HEK293 (cell line): ENCODE data around the gene DMRTA2.

Experiments
- CTCF ChIA-PET: fragments of 350-600 bp; formaldehyde crosslinking; extraction: SDS; loops from one replicate; lab custom pipeline; 2021; ENCODE audit warnings: antibody characterized with exemption; lab: Yijun Ruan, JAX
- POLR2A ChIA-PET: fragments of 300-600 bp; formaldehyde crosslinking; extraction: SDS; loops from one replicate; lab custom pipeline; 2020; ENCODE audit warnings: antibody characterized with exemption, inconsistent platforms; lab: Yijun Ruan, JAX
- H3K27ac ChIP-seq: fragments of 200-500 bp; sonication (Bioruptor generic); 2 replicates; pipeline ENCODE4 v1.5.1; 2014; ENCODE audit warnings: low read depth, low read length, control low read depth, inconsistent platforms; ENCODE audit errors: extremely low read depth
- H3K36me3 ChIP-seq, 2 experiments: fragments of 200-500 bp in 1 of 2; sonication (Bioruptor generic) in 1 of 2; 1 replicate in 1 of 2; 2 replicates in 1 of 2; pipeline ENCODE4 v1.5.1; 2014 to 2017; ENCODE audit warnings: inconsistent platforms in 2 of 2, low read length in 2 of 2; ENCODE audit not compliant: control insufficient read depth in 2 of 2, insufficient read depth in 1 of 2
- H3K4me1 ChIP-seq: fragments of 200-500 bp; sonication (Bioruptor generic); 2 replicates; pipeline ENCODE4 v1.5.1; 2014; ENCODE audit warnings: mild to moderate bottlenecking, low read length, inconsistent platforms; ENCODE audit not compliant: control insufficient read depth, insufficient read depth
- H3K4me3 ChIP-seq: 2 replicates; pipeline ENCODE4 v1.5.1; 2011; ENCODE audit warnings: low read depth, mild to moderate bottlenecking, control low read depth, low read length, moderate library complexity
- H3K9me3 ChIP-seq: fragments of 200-500 bp; sonication (Bioruptor generic); 2 replicates; pipeline ENCODE4 v1.5.1; 2014; ENCODE audit warnings: low read depth, low read length, inconsistent platforms; ENCODE audit not compliant: control insufficient read depth, insufficient read depth
- BCL11A ChIP-seq: fragments of 450-650 bp; formaldehyde crosslinking; IDR thresholded peaks from 2 replicates; pipeline ENCODE4 v1.5.1; 2016; ENCODE audit warnings: low read depth, missing biosample characterization, missing genetic modification characterization
- FEZF1 ChIP-seq: fragments of 450-650 bp; formaldehyde crosslinking; IDR thresholded peaks from 2 replicates; pipeline ENCODE4 v1.5.1; 2016; ENCODE audit warnings: missing biosample characterization, missing genetic modification characterization
- GLIS1 ChIP-seq: fragments of 450-650 bp; formaldehyde crosslinking; IDR thresholded peaks from 2 replicates; pipeline ENCODE4 v1.5.1; 2016; ENCODE audit warnings: missing biosample characterization, missing genetic modification characterization
- KLF7 ChIP-seq: fragments of 450-650 bp; formaldehyde crosslinking; IDR thresholded peaks from 2 replicates; pipeline ENCODE4 v1.5.1; 2016; ENCODE audit warnings: missing biosample characterization, missing genetic modification characterization, borderline replicate concordance
- MZF1 ChIP-seq: fragments of 450-650 bp; formaldehyde crosslinking; IDR thresholded peaks from 2 replicates; pipeline ENCODE4 v1.5.1; 2017; ENCODE audit warnings: missing biosample characterization, missing genetic modification characterization, borderline replicate concordance
- REPIN1 ChIP-seq: fragments of 450-650 bp; formaldehyde crosslinking; IDR thresholded peaks from 2 replicates; pipeline ENCODE4 v1.5.1; 2017; ENCODE audit warnings: missing biosample characterization, missing genetic modification characterization, low read depth
- SCRT2 ChIP-seq: fragments of 450-650 bp; formaldehyde crosslinking; IDR thresholded peaks from 2 replicates; pipeline ENCODE4 v1.5.1; 2016; ENCODE audit warnings: missing biosample characterization, missing genetic modification characterization
- ZNF23 ChIP-seq: fragments of 450-650 bp; formaldehyde crosslinking; IDR thresholded peaks from 2 replicates; pipeline ENCODE4 v1.5.1; 2016; ENCODE audit warnings: missing biosample characterization, missing genetic modification characterization, borderline replicate concordance
- ZNF416 ChIP-seq: fragments of 450-650 bp; formaldehyde crosslinking; IDR thresholded peaks from 2 replicates; pipeline ENCODE4 v1.5.1; 2016; ENCODE audit warnings: missing biosample characterization, missing genetic modification characterization
- ZNF48 ChIP-seq: fragments of 450-650 bp; formaldehyde crosslinking; IDR thresholded peaks from 2 replicates; pipeline ENCODE4 v1.5.1; 2016; ENCODE audit warnings: missing biosample characterization, missing genetic modification characterization
- ZNF514 ChIP-seq: fragments of 450-650 bp; formaldehyde crosslinking; IDR thresholded peaks from 2 replicates; pipeline ENCODE4 v1.5.1; 2016; ENCODE audit warnings: missing biosample characterization, missing genetic modification characterization
- ZNF544 ChIP-seq: fragments of 450-650 bp; formaldehyde crosslinking; IDR thresholded peaks from 2 replicates; pipeline ENCODE4 v1.5.0; 2017; ENCODE audit warnings: missing biosample characterization, missing genetic modification characterization
- ZNF558 ChIP-seq: fragments of 450-650 bp; formaldehyde crosslinking; IDR thresholded peaks from 2 replicates; pipeline ENCODE4 v1.5.1; 2016; ENCODE audit warnings: missing biosample characterization, missing genetic modification characterization
- ZNF571 ChIP-seq: fragments of 450-650 bp; formaldehyde crosslinking; IDR thresholded peaks from 2 replicates; pipeline ENCODE4 v1.5.0; 2017; ENCODE audit warnings: missing biosample characterization, missing genetic modification characterization
- ZNF791 ChIP-seq: fragments of 450-650 bp; formaldehyde crosslinking; IDR thresholded peaks from 2 replicates; pipeline ENCODE4 v1.5.1; 2016; ENCODE audit warnings: missing biosample characterization, missing genetic modification characterization
- ZNF792 ChIP-seq: fragments of 450-650 bp; formaldehyde crosslinking; IDR thresholded peaks from 2 replicates; pipeline ENCODE4 v1.5.1; 2016; ENCODE audit warnings: missing biosample characterization, missing genetic modification characterization
- ZNF837 ChIP-seq: fragments of 450-650 bp; formaldehyde crosslinking; IDR thresholded peaks from 2 replicates; pipeline ENCODE4 v1.5.1; 2016; ENCODE audit warnings: missing biosample characterization, missing genetic modification characterization
- ZSCAN16 ChIP-seq: fragments of 450-650 bp; formaldehyde crosslinking; IDR thresholded peaks from 2 replicates; pipeline ENCODE4 v1.5.1; 2016; ENCODE audit warnings: missing biosample characterization, missing genetic modification characterization
- TF ChIP-seq, protein P1 (sequence below): fragments of 450-650 bp; formaldehyde crosslinking; IDR thresholded peaks from 2 replicates; pipeline ENCODE4 v1.5.1; 2016; ENCODE audit warnings: missing biosample characterization, missing genetic modification characterization
- TF ChIP-seq, protein P2 (sequence below): fragments of 450-650 bp; formaldehyde crosslinking; IDR thresholded peaks from 2 replicates; pipeline ENCODE4 v1.5.1; 2016; ENCODE audit warnings: missing biosample characterization, missing genetic modification characterization
- TF ChIP-seq, protein P3 (sequence below): fragments of 450-650 bp; formaldehyde crosslinking; IDR thresholded peaks from 2 replicates; pipeline ENCODE4 v1.5.1; 2016; ENCODE audit warnings: missing biosample characterization, missing genetic modification characterization
- TF ChIP-seq, protein P4 (sequence below): fragments of 450-650 bp; formaldehyde crosslinking; IDR thresholded peaks from 2 replicates; pipeline ENCODE4 v1.5.1; 2016; ENCODE audit warnings: missing biosample characterization, missing genetic modification characterization
- TF ChIP-seq, protein P5 (sequence below): fragments of 450-650 bp; formaldehyde crosslinking; IDR thresholded peaks from 2 replicates; pipeline ENCODE4 v1.5.1; 2016; ENCODE audit warnings: missing biosample characterization, missing genetic modification characterization

Gene DMRTA2

DNA sequence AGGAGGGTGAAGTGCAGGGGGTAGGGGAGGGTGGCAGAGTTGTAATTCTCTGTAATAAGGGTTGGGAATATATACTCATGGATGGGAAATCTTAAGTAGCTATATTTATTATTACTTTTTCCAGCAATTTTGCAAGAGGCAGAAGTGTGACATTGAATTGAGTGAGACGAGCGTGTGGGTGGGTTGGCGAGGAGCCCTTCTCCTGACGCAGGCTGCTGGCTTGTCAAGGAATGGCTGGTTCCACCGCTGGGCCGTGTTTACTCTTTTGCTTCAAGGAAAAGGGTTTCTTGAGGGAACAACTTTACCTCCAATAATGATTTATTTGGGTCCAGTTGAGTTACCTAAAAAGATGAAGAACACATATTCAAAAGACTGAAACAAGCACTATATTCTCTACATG lies 17.9 kb upstream of the DMRTA2 start:
- CTCF ChIA-PET, result no interaction called here
- Histone ChIP-seq H3K27ac (no peak overlapping the region), H3K36me3 (peaks cover 0 to 34% of the 10 kb centered on the region in 2 experiments; a peak in 1 of 3 replicates)

DNA sequence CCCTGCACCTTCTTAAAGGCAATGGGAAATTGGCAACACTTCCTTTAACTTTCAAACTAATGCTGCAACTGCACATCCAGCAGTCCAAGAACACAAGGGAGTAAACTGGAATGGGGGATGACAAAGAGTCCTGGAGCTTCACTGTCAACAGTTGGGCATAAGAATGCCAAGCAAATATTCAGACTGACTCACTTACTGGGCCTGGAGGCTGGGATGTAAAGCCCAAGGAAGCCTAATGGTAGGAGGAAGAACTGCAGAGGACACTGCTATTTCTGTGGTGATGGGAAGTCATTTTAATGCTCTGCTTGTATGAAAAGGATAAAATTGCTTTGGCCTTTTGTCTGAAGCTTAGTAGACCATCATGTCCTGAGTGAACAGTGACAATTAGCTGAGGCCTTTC lies 15.7 kb upstream of the DMRTA2 start:
- Histone ChIP-seq H3K4me3 (no peak overlapping the region), H3K36me3 (peaks cover 0 to 34% of the 10 kb centered on the region in 2 experiments; a peak in 1 of 3 replicates), H3K27ac (no peak overlapping the region), H3K4me1 (no peaks in the 10 kb centered on the region), H3K9me3 (no peaks in the 10 kb centered on the region)
- ChIA-PET POLR2A (no interaction called here), CTCF (no interaction called here)
- TF ChIP-seq, protein P1, sequence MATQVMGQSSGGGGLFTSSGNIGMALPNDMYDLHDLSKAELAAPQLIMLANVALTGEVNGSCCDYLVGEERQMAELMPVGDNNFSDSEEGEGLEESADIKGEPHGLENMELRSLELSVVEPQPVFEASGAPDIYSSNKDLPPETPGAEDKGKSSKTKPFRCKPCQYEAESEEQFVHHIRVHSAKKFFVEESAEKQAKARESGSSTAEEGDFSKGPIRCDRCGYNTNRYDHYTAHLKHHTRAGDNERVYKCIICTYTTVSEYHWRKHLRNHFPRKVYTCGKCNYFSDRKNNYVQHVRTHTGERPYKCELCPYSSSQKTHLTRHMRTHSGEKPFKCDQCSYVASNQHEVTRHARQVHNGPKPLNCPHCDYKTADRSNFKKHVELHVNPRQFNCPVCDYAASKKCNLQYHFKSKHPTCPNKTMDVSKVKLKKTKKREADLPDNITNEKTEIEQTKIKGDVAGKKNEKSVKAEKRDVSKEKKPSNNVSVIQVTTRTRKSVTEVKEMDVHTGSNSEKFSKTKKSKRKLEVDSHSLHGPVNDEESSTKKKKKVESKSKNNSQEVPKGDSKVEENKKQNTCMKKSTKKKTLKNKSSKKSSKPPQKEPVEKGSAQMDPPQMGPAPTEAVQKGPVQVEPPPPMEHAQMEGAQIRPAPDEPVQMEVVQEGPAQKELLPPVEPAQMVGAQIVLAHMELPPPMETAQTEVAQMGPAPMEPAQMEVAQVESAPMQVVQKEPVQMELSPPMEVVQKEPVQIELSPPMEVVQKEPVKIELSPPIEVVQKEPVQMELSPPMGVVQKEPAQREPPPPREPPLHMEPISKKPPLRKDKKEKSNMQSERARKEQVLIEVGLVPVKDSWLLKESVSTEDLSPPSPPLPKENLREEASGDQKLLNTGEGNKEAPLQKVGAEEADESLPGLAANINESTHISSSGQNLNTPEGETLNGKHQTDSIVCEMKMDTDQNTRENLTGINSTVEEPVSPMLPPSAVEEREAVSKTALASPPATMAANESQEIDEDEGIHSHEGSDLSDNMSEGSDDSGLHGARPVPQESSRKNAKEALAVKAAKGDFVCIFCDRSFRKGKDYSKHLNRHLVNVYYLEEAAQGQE, result no peak
- TF ChIP-seq ZNF571 (tag by site-specific recombination), result no peak
- TF ChIP-seq ZNF23 (tag by site-specific recombination), result no peak
- 0 out of 2 replicates have a peak, but pooled peaks have one; percentile 13 for TF ChIP-seq SCRT2 (tag by site-specific recombination)
- no peak for TF ChIP-seq BCL11A (tag by site-specific recombination)
- no peak for TF ChIP-seq KLF7 (tag by site-specific recombination)
- TF ChIP-seq ZNF416 (tag by site-specific recombination), result no peak
- TF ChIP-seq FEZF1 (tag by site-specific recombination), result no peak

More for the DNA sequence above, 17.9 kb upstream of the DMRTA2 start:
- Histone ChIP-seq H3K4me1 (no peaks in the 10 kb centered on the region), H3K4me3 (no peak overlapping the region), H3K9me3 (no peaks in the 10 kb centered on the region)
- POLR2A ChIA-PET, result no interaction called here
- TF ChIP-seq, protein P2, sequence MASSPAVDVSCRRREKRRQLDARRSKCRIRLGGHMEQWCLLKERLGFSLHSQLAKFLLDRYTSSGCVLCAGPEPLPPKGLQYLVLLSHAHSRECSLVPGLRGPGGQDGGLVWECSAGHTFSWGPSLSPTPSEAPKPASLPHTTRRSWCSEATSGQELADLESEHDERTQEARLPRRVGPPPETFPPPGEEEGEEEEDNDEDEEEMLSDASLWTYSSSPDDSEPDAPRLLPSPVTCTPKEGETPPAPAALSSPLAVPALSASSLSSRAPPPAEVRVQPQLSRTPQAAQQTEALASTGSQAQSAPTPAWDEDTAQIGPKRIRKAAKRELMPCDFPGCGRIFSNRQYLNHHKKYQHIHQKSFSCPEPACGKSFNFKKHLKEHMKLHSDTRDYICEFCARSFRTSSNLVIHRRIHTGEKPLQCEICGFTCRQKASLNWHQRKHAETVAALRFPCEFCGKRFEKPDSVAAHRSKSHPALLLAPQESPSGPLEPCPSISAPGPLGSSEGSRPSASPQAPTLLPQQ (tag by site-specific recombination), result no peak
- TF ChIP-seq, protein P3, sequence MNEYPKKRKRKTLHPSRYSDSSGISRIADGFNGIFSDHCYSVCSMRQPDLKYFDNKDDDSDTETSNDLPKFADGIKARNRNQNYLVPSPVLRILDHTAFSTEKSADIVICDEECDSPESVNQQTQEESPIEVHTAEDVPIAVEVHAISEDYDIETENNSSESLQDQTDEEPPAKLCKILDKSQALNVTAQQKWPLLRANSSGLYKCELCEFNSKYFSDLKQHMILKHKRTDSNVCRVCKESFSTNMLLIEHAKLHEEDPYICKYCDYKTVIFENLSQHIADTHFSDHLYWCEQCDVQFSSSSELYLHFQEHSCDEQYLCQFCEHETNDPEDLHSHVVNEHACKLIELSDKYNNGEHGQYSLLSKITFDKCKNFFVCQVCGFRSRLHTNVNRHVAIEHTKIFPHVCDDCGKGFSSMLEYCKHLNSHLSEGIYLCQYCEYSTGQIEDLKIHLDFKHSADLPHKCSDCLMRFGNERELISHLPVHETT, result no peak
- TF ChIP-seq ZNF514 (no peak), MZF1 (no peak), ZNF48 (tag by site-specific recombination) (no peak), REPIN1 (no peak), ZSCAN16 (tag by site-specific recombination) (no peak), ZNF558 (tag by site-specific recombination) (no peak), ZNF791 (no peak), GLIS1 (tag by site-specific recombination) (no peak), ZNF837 (tag by site-specific recombination) (no peak), ZNF544 (no peak), ZNF792 (tag by site-specific recombination) (no peak)
- TF ChIP-seq, protein P4, sequence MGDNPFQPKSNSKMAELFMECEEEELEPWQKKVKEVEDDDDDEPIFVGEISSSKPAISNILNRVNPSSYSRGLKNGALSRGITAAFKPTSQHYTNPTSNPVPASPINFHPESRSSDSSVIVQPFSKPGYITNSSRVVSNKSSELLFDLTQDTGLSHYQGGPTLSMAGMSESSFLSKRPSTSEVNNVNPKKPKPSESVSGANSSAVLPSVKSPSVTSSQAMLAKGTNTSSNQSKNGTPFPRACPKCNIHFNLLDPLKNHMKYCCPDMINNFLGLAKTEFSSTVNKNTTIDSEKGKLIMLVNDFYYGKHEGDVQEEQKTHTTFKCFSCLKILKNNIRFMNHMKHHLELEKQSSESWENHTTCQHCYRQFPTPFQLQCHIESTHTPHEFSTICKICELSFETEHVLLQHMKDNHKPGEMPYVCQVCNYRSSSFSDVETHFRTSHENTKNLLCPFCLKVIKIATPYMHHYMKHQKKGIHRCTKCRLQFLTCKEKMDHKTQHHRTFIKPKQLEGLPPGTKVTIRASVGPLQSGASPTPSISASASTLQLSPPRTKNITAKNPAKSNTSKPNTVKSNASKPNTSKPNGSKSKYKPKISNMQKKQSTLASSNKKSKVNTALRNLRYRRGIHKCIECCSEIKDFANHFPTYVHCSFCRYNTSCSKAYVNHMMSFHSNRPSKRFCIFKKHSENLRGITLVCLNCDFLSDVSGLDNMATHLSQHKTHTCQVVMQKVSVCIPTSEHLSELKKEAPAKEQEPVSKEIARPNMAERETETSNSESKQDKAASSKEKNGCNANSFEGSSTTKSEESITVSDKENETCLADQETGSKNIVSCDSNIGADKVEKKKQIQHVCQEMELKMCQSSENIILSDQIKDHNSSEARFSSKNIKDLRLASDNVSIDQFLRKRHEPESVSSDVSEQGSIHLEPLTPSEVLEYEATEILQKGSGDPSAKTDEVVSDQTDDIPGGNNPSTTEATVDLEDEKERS (tag by site-specific recombination), result no peak
- TF ChIP-seq, protein P5, sequence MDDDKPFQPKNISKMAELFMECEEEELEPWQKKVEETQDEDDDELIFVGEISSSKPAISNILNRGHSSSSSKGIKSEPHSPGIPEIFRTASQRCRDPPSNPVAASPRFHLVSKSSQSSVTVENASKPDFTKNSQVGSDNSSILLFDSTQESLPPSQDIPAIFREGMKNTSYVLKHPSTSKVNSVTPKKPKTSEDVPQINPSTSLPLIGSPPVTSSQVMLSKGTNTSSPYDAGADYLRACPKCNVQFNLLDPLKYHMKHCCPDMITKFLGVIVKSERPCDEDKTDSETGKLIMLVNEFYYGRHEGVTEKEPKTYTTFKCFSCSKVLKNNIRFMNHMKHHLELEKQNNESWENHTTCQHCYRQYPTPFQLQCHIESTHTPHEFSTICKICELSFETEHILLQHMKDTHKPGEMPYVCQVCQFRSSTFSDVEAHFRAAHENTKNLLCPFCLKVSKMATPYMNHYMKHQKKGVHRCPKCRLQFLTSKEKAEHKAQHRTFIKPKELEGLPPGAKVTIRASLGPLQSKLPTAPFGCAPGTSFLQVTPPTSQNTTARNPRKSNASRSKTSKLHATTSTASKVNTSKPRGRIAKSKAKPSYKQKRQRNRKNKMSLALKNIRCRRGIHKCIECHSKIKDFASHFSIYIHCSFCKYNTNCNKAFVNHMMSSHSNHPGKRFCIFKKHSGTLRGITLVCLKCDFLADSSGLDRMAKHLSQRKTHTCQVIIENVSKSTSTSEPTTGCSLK (tag by site-specific recombination), result no peak
